HS-5 (cell line): Measurements from ENCODE around the gene TUBA3D.
"Not testable (repeated sequence)": the region's sequence is repeated elsewhere in the genome, so short reads cannot be mapped to it uniquely, and the experiment has no call there.

Experiments used
- DNase-seq: peaks from one replicate; pipeline ENCODE4 v3.0.0-alpha.2; 2012; ENCODE audit warnings: low read depth

TUBA3D gene

GRCh38 chr2:131475831-131476230 lies at the start of gene TUBA3D:
Gene TUBA3D, plus strand, starts transcription at chr2:131476119. Its CDS starts 81 bp downstream, at chr2:131476200.
- DNase-seq: no peak

- DNase-seq: no peak
Observed at GRCh38 chr2:131426727-131427126, 49.2 kb upstream of the TUBA3D start.

- DNase-seq: peak; percentile 20
Observed at GRCh38 chr2:131431336-131431735, 44.6 kb upstream of the TUBA3D start.

- DNase-seq: not testable (repeated sequence)
Observed at GRCh38 chr2:131440742-131441468, 35.0 kb upstream of the TUBA3D start.

- DNase-seq: not testable (repeated sequence)
Observed at GRCh38 chr2:131444736-131445514, 31.0 kb upstream of the TUBA3D start.

GRCh38 chr2:131445515-131445797 lies 30.5 kb upstream of the TUBA3D start:
- DNase-seq: not testable (repeated sequence)

- no peak for DNase-seq
Observed at GRCh38 chr2:131445896-131446295, 30.0 kb upstream of the TUBA3D start.

- DNase-seq: not testable (repeated sequence)
Observed at GRCh38 chr2:131447981-131448380, 27.9 kb upstream of the TUBA3D start.

- DNase-seq: not testable (repeated sequence)
Observed at GRCh38 chr2:131451265-131451949, 24.5 kb upstream of the TUBA3D start.

GRCh38 chr2:131454914-131455313 lies 21.0 kb upstream of the TUBA3D start:
- DNase-seq: not testable (repeated sequence)

GRCh38 chr2:131467722-131468121 lies 8.2 kb upstream of the TUBA3D start:
- DNase-seq: not testable (repeated sequence)

- DNase-seq: not testable (repeated sequence)
Observed at GRCh38 chr2:131470944-131471343, 5.0 kb upstream of the TUBA3D start.

GRCh38 chr2:131471624-131472023 lies 4.3 kb upstream of the TUBA3D start:
- DNase-seq: not testable (repeated sequence)

GRCh38 chr2:131473266-131473665 lies 2.7 kb upstream of the TUBA3D start:
- DNase-seq: not testable (repeated sequence)

- DNase-seq: not testable (repeated sequence)
Observed at GRCh38 chr2:131476363-131476762, 444 bp downstream of the TUBA3D start.

- DNase-seq: not testable (repeated sequence)
Observed at GRCh38 chr2:131477227-131477626, 1.3 kb downstream of the TUBA3D start.

GRCh38 chr2:131478074-131478849 lies 2.3 kb downstream of the TUBA3D start:
- not testable (repeated sequence) for DNase-seq

GRCh38 chr2:131478850-131479461 lies 3.0 kb downstream of the TUBA3D start:
- DNase-seq: not testable (repeated sequence)

- not testable (repeated sequence) for DNase-seq
Observed at GRCh38 chr2:131480351-131480750, 4.4 kb downstream of the TUBA3D start.

- not testable (repeated sequence) for DNase-seq
Observed at GRCh38 chr2:131482506-131483155, 6.7 kb downstream of the TUBA3D start.
